HG02588 (cell line): Measurements from ENCODE around the gene NTN3.

Source experiments
- ATAC-seq: cut with Tn5 transposase; IDR thresholded peaks from one replicate; pipeline ENCODE4 v1.9.1; 2021; ENCODE audit warnings: mild to moderate bottlenecking, moderate library complexity; ENCODE audit not compliant: unreplicated experiment

The NTN3 gene

GRCh38 chr16:2512735-2513404 lies 41.8 kb downstream of the NTN3 start:
- no peak for ATAC-seq

- ATAC-seq: peak; percentile 72
Measured at GRCh38 chr16:2513405-2514332, 42.6 kb downstream of the NTN3 start, which contains the start of gene ATP6V0C. ATP6V0C (plus strand) TSS chr16:2513952; CDS start chr16:2514104, 152 bp downstream.

- ATAC-seq: no peak
Measured at GRCh38 chr16:2514333-2515179, 43.5 kb downstream of the NTN3 start.

- ATAC-seq: no peak
Measured at GRCh38 chr16:2515180-2515851, 44.2 kb downstream of the NTN3 start.

GRCh38 chr16:2516391-2517240 lies 45.5 kb downstream of the NTN3 start:
- ATAC-seq: no peak

GRCh38 chr16:2517954-2518605 lies 47.0 kb downstream of the NTN3 start:
- no peak for ATAC-seq

- no peak for ATAC-seq
Measured at GRCh38 chr16:2518823-2519710, 48.0 kb downstream of the NTN3 start.

GRCh38 chr16:2519711-2520080 lies 48.6 kb downstream of the NTN3 start:
- ATAC-seq: no peak

- ATAC-seq: no peak
Measured at GRCh38 chr16:2520097-2520783, 49.1 kb downstream of the NTN3 start, which contains the start of gene AMDHD2. AMDHD2 (plus strand) TSS chr16:2520371; CDS start chr16:2520459, 88 bp downstream.

GRCh38 chr16:2520784-2521531 lies 49.9 kb downstream of the NTN3 start:
- no peak for ATAC-seq
